ENCODE data around the gene MME.

Gene MME

GRCh38 chr3:155147588-155147987, 67.5 kb downstream of the MME start:
- DNase-seq (ENCODE audit: low read depth) = no peak

- DNase-seq (ENCODE audit: low read depth) = no peak
Measured at GRCh38 chr3:155149494-155149893, 69.4 kb downstream of the MME start.

- DNase-seq (ENCODE audit: low read depth) = no peak
Measured at GRCh38 chr3:155153242-155154186, 73.4 kb downstream of the MME start.

- no peak for DNase-seq (ENCODE audit: low read depth)
Measured at GRCh38 chr3:155154255-155154654, 74.1 kb downstream of the MME start.

- no peak for DNase-seq (ENCODE audit: low read depth)
Measured at GRCh38 chr3:155158346-155159037, 78.4 kb downstream of the MME start.

GRCh38 chr3:155159301-155159700, 79.2 kb downstream of the MME start:
- DNase-seq (ENCODE audit: low read depth) = no peak

- DNase-seq (ENCODE audit: low read depth) = no peak
Measured at GRCh38 chr3:155161640-155162292, 81.6 kb downstream of the MME start.

- DNase-seq (ENCODE audit: low read depth) = no peak
Measured at GRCh38 chr3:155164306-155164705, 84.2 kb downstream of the MME start.

- DNase-seq (ENCODE audit: low read depth) = no peak
Measured at GRCh38 chr3:155166441-155166840, 86.3 kb downstream of the MME start.

- no peak for DNase-seq (ENCODE audit: low read depth)
Measured at GRCh38 chr3:155169197-155169596, 89.1 kb downstream of the MME start.

- DNase-seq (ENCODE audit: low read depth) = no peak
Measured at GRCh38 chr3:155173771-155174170, 93.7 kb downstream of the MME start.

GRCh38 chr3:155178810-155179436, 98.8 kb downstream of the MME start:
- no peak for DNase-seq (ENCODE audit: low read depth)

GRCh38 chr3:155179437-155179827, 99.3 kb downstream of the MME start:
- DNase-seq (ENCODE audit: low read depth) = no peak

- no peak for DNase-seq (ENCODE audit: low read depth)
Measured at GRCh38 chr3:155179966-155180757, 100.0 kb downstream of the MME start.

GRCh38 chr3:155182467-155182866, 102.3 kb downstream of the MME start:
- DNase-seq (ENCODE audit: low read depth) = no peak

- DNase-seq (ENCODE audit: low read depth) = no peak
Measured at GRCh38 chr3:155184011-155184410, 103.9 kb downstream of the MME start.

- DNase-seq (ENCODE audit: low read depth) = no peak
Measured at GRCh38 chr3:155185631-155186071, 105.5 kb downstream of the MME start.

- DNase-seq (ENCODE audit: low read depth) = no peak
Measured at GRCh38 chr3:155188031-155188430, 107.9 kb downstream of the MME start.

- DNase-seq (ENCODE audit: low read depth) = no peak
Measured at GRCh38 chr3:155189478-155189877, 109.4 kb downstream of the MME start.

GRCh38 chr3:155190691-155191090, 110.6 kb downstream of the MME start:
- DNase-seq (ENCODE audit: low read depth) = no peak

GRCh38 chr3:155192957-155193746, 113.0 kb downstream of the MME start:
- no peak for DNase-seq (ENCODE audit: low read depth)
